Right lobe of liver (tissue), 4 donors: Measurements from ENCODE around the gene COL4A6.

Experiments used
- POLR2A ChIP-seq: fragments of 450-650 bp; IDR thresholded peaks from one replicate; pipeline ENCODE4 v1.6.1; 2017; ENCODE audit warnings: antibody characterized with exemption, mild to moderate bottlenecking
- TF ChIP-seq, protein P1 (sequence below), 4 donors: fragments of 200-600 bp in 3 of 4; fragments of 450-650 bp in 1 of 4; IDR thresholded peaks; one replicate each; pipeline versions ENCODE4 v1.5.1 to v1.8.0; 2016 to 2022; ENCODE audit warnings: antibody characterized with exemption in 4 of 4, mild to moderate bottlenecking in 2 of 4
- donor health status: DM: no; HTN: no; CAD: no.
- donor health status: DM: no; HTN: no; CAD: no.
- donor health status: DM: no; HTN: yes; CAD: no.

DNA sequence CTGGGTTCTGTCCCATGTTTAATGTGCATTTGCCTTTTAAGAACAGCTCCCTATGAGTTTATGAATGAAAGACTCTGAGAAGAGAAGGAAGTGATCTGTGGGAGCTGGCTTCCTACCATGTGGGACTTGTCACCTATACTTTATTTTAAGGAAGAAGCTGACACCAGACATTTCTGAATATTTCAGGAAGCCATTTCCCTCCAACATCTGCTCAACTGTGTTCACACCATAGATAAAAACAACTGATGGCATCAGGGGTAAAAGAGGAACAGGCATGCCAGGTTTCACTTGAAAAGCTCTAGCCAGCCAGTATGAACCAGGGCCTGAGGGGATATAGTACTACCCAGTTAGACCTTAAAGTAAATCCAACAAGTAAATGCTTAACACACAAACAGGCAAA is 116.0 kb downstream of the COL4A6 start:
- TF ChIP-seq, protein P1, sequence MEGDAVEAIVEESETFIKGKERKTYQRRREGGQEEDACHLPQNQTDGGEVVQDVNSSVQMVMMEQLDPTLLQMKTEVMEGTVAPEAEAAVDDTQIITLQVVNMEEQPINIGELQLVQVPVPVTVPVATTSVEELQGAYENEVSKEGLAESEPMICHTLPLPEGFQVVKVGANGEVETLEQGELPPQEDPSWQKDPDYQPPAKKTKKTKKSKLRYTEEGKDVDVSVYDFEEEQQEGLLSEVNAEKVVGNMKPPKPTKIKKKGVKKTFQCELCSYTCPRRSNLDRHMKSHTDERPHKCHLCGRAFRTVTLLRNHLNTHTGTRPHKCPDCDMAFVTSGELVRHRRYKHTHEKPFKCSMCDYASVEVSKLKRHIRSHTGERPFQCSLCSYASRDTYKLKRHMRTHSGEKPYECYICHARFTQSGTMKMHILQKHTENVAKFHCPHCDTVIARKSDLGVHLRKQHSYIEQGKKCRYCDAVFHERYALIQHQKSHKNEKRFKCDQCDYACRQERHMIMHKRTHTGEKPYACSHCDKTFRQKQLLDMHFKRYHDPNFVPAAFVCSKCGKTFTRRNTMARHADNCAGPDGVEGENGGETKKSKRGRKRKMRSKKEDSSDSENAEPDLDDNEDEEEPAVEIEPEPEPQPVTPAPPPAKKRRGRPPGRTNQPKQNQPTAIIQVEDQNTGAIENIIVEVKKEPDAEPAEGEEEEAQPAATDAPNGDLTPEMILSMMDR (IDR thresholded peaks at IDR 0.05), result no peak
- TF ChIP-seq POLR2A, result no peak
